ENCODE data around the gene TMEM221.

DNA sequence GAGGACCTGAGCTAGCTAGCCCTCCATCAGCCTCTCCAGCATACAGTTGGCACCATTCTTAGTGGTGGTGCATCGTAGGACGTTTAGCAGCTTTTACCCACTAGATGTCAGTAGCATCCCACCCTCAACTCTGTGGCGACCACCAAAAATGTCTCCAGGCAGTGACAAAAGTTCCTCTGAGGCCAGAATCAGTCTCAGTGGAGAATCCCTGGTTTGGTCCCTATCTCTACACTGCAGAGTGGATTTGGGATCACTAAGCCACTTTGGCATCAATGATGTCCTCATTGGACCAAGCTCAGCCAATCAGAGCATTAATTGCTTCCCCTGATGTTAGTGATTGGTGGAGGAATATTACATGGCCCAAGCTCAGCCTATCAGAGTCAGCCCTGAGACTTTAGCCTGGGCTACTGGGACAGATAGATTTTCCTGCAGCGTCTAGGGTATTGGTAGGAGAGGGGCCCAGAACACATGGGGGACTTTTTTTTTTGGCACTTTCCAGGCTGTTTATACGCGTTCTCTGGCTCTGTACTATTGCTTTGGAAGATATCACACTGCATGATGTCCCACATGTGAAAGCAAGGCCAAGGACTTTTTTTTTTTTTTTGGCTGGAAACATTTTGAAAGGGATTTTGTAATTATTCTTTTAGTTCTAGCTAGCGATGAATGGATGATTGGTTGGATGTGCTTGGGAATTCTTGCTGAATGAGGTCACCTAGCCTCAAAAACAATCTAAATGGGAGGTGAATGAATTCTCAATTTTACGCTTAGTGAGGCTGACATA is 7.0 kb downstream of the TMEM221 start:
- TF ChIP-seq, protein P1, sequence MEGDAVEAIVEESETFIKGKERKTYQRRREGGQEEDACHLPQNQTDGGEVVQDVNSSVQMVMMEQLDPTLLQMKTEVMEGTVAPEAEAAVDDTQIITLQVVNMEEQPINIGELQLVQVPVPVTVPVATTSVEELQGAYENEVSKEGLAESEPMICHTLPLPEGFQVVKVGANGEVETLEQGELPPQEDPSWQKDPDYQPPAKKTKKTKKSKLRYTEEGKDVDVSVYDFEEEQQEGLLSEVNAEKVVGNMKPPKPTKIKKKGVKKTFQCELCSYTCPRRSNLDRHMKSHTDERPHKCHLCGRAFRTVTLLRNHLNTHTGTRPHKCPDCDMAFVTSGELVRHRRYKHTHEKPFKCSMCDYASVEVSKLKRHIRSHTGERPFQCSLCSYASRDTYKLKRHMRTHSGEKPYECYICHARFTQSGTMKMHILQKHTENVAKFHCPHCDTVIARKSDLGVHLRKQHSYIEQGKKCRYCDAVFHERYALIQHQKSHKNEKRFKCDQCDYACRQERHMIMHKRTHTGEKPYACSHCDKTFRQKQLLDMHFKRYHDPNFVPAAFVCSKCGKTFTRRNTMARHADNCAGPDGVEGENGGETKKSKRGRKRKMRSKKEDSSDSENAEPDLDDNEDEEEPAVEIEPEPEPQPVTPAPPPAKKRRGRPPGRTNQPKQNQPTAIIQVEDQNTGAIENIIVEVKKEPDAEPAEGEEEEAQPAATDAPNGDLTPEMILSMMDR (IDR thresholded peaks at IDR 0.05; ENCODE audit: borderline replicate concordance, extremely low read depth, low read length, poor library complexity, severe bottlenecking), result peak; percentile 83
- TF ChIP-seq EZH2 (IDR thresholded peaks at IDR 0.05; ENCODE audit: borderline replicate concordance, low read depth, low read length, severe bottlenecking), result no peak

Measured in DND-41 (cell line).